HepG2 (cell line): ENCODE data around the gene PCYT2. TPM values are rescaled to one million over a fixed set of nuclear protein-coding genes. Genes with fewer than 3 reads are reported as not detected.

Experiments used
- ATF1 ChIP-seq: IDR thresholded peaks from 2 replicates; pipeline ENCODE4 v1.6.1; 2016; ENCODE audit warnings: mild to moderate bottlenecking, control low read depth
- ATF7 ChIP-seq, 2 experiments: fragments of 450-650 bp in 1 of 2; sonication (generic) in 1 of 2; formaldehyde crosslinking in 1 of 2; IDR thresholded peaks; 2 replicates each; pipeline versions ENCODE4 v1.4.0 to v1.6.1; 2016 to 2020; ENCODE audit warnings: antibody characterized with exemption in 1 of 2, mild to moderate bottlenecking in 1 of 2, missing genetic modification reagents in 1 of 2
- CHCHD3 ChIP-seq: sonication (generic); formaldehyde crosslinking; IDR thresholded peaks from 2 replicates; pipeline ENCODE4 v1.8.0; 2022; ENCODE audit warnings: mild to moderate bottlenecking, missing genetic modification reagents, moderate library complexity
- DMTF1 ChIP-seq: sonication (generic); formaldehyde crosslinking; IDR thresholded peaks from 2 replicates; pipeline ENCODE4 v1.4.0; 2020; ENCODE audit warnings: mild to moderate bottlenecking, missing genetic modification reagents
- GMEB1 ChIP-seq: sonication (generic); formaldehyde crosslinking; IDR thresholded peaks from 2 replicates; pipeline ENCODE4 v1.5.1; 2020; ENCODE audit warnings: missing genetic modification reagents, mild to moderate bottlenecking, borderline replicate concordance
- HNF4G ChIP-seq, 2 experiments: sonication (generic) in 1 of 2; formaldehyde crosslinking in 1 of 2; IDR thresholded peaks; 2 replicates each; pipeline versions ENCODE4 v1.4.0 to v1.6.1; 2011 to 2020; ENCODE audit warnings: borderline replicate concordance in 2 of 2, low read depth in 2 of 2, mild to moderate bottlenecking in 2 of 2, low read length in 1 of 2, missing genetic modification reagents in 1 of 2, moderate library complexity in 1 of 2
- KAT8 ChIP-seq: IDR thresholded peaks from 2 replicates; pipeline ENCODE4 v1.6.1; 2016; ENCODE audit warnings: missing genetic modification reagents, missing compliant biosample characterization
- KLF11 ChIP-seq: IDR thresholded peaks from 2 replicates; pipeline ENCODE4 v1.6.1; 2016; ENCODE audit warnings: missing compliant biosample characterization
- MBD4 ChIP-seq: IDR thresholded peaks from 2 replicates; pipeline ENCODE4 v1.6.1; 2012; ENCODE audit warnings: low read length, inconsistent platforms, borderline replicate concordance
- MED13 ChIP-seq: sonication (generic); formaldehyde crosslinking; IDR thresholded peaks from 2 replicates; pipeline ENCODE4 v1.5.0; 2020; ENCODE audit warnings: missing genetic modification reagents
- MIXL1 ChIP-seq: IDR thresholded peaks from 2 replicates; pipeline ENCODE4 v1.6.1; 2016
- NFAT5 ChIP-seq: sonication (generic); formaldehyde crosslinking; IDR thresholded peaks from 2 replicates; pipeline ENCODE4 v1.4.0; 2020; ENCODE audit warnings: missing genetic modification reagents
- NPAS2 ChIP-seq: sonication (generic); formaldehyde crosslinking; IDR thresholded peaks from 2 replicates; pipeline ENCODE4 v1.8.0; 2022; ENCODE audit warnings: mild to moderate bottlenecking, missing genetic modification reagents, borderline replicate concordance
- PAF1 ChIP-seq: IDR thresholded peaks from 2 replicates; pipeline ENCODE4 v1.6.1; 2016; ENCODE audit warnings: missing genetic modification reagents, missing compliant biosample characterization
- PHB2 ChIP-seq: fragments of 450-650 bp; IDR thresholded peaks from 2 replicates; pipeline ENCODE4 v1.6.1; 2018; ENCODE audit not compliant: partially characterized antibody
- PTBP1 ChIP-seq: fragments of 200-400 bp; formaldehyde crosslinking; IDR thresholded peaks from 2 replicates; pipeline ENCODE4 v1.6.1; 2018; ENCODE audit warnings: low read length, low read depth; ENCODE audit not compliant: poor library complexity, severe bottlenecking
- ZNF121 ChIP-seq: sonication (generic); formaldehyde crosslinking; IDR thresholded peaks from 2 replicates; pipeline ENCODE4 v1.5.0; 2020; ENCODE audit warnings: mild to moderate bottlenecking, missing genetic modification reagents
- ZNF510 ChIP-seq: sonication (generic); formaldehyde crosslinking; IDR thresholded peaks from 2 replicates; pipeline ENCODE4 v1.4.0; 2020; ENCODE audit warnings: low read depth, mild to moderate bottlenecking, missing genetic modification reagents
- ZNF557 ChIP-seq: sonication (generic); formaldehyde crosslinking; IDR thresholded peaks from 2 replicates; pipeline ENCODE4 v1.4.0; 2020; ENCODE audit warnings: missing genetic modification reagents
- ZNF563 ChIP-seq: sonication (generic); formaldehyde crosslinking; IDR thresholded peaks from 2 replicates; pipeline ENCODE4 v1.8.0; 2022; ENCODE audit warnings: mild to moderate bottlenecking, moderate library complexity, missing genetic modification reagents
- ZNF607 ChIP-seq: sonication (generic); formaldehyde crosslinking; IDR thresholded peaks from 2 replicates; pipeline ENCODE4 v1.5.1; 2020; ENCODE audit warnings: missing genetic modification reagents, mild to moderate bottlenecking, borderline replicate concordance
- polyA plus RNA-seq, 8 experiments: library from polyadenylated mRNA; depleted of rRNA in 3 of 8; stranded (reverse) in 7 of 8; unstranded in 1 of 8; fragments of >200 nt; fragmentation: Illumina TruSeq in 4 of 8; extraction: Trizol in 4 of 8; gene quantifications; 2 replicates each; pipeline versions ENCODE4 v1.2.1 to v1.2.3, GENCODE V29; 2011 to 2016; ENCODE audit warnings: low read depth in 4 of 8, missing spikeins in 1 of 8, mixed read lengths in 1 of 8; ENCODE audit not compliant: insufficient read depth in 1 of 8
- total RNA-seq, 5 experiments: library from RNA; depleted of rRNA; stranded (reverse); fragments of >200 nt; fragmentation: Illumina TruSeq; extraction: Trizol; gene quantifications; 2 replicates each; pipeline ENCODE4 v1.2.3, GENCODE V29; 2016; ENCODE audit warnings: low read depth in 1 of 5

PCYT2 gene
- total and polyA plus RNA-seq, 2 of the 13 experiments (the other 11 are each of a cell fraction or from before 2014, with no cell fraction given), result 147 to 297 TPM

GRCh38 chr17:81926451-81927151 lies 15.4 kb upstream of the PCYT2 start (continued):
- 0 out of 2 replicates have a peak, but pooled peaks have one; percentile 33 for TF ChIP-seq NFAT5 (CRISPR knock-in tag)
- no peak for TF ChIP-seq ATF7 (IDR thresholded peaks at IDR 0.05)
- TF ChIP-seq ATF7 (CRISPR knock-in tag; IDR thresholded peaks at IDR 0.05), result peak; percentile 29; the same call in 1 of the 2 replicates
- TF ChIP-seq MED13 (CRISPR knock-in tag), result no peak
- peak; percentile 81 for TF ChIP-seq ZNF121 (CRISPR knock-in tag)
- no peak for TF ChIP-seq ATF1 (CRISPR knock-in tag)
- TF ChIP-seq CHCHD3, result no peak
- peak; percentile 61; the same call in 1 of the 2 replicates for TF ChIP-seq GMEB1 (CRISPR knock-in tag)
- TF ChIP-seq ZNF557 (CRISPR knock-in tag), result no peak
- no peak for TF ChIP-seq PAF1 (CRISPR knock-in tag)
- TF ChIP-seq DMTF1 (CRISPR knock-in tag), result no peak
- peak; percentile 37 for TF ChIP-seq PTBP1
- TF ChIP-seq KAT8, result peak; percentile 50
- TF ChIP-seq ZNF563 (CRISPR knock-in tag), result peak; percentile 40; the same call in 1 of the 2 replicates
- 0 out of 2 replicates have a peak, but pooled peaks have one; percentile 38 for TF ChIP-seq ZNF510
- no peak for TF ChIP-seq MIXL1 (CRISPR knock-in tag)
- TF ChIP-seq ZNF607 (CRISPR knock-in tag), result 0 out of 2 replicates have a peak, but pooled peaks have one; percentile 23
- TF ChIP-seq MBD4, result no peak
- no peak for TF ChIP-seq PHB2
- no peak for TF ChIP-seq NPAS2
- TF ChIP-seq KLF11, result no peak; the same call in 1 of the 2 replicates
- TF ChIP-seq HNF4G (IDR thresholded peaks at IDR 0.05; ENCODE audit: borderline replicate concordance, low read depth, low read length), result peak; percentile 70; the same call in 1 of the 2 replicates
- TF ChIP-seq HNF4G (CRISPR knock-in tag; IDR thresholded peaks at IDR 0.05; ENCODE audit: borderline replicate concordance, low read depth), result no peak
